Measurements from ENCODE around the gene MMRN1. TPM values are rescaled to one million over a fixed set of nuclear protein-coding genes. Genes with fewer than 3 reads are reported as not detected.

Gene MMRN1
- total RNA-seq, 1 donor from 2014 or later = 0.34 TPM

DNA sequence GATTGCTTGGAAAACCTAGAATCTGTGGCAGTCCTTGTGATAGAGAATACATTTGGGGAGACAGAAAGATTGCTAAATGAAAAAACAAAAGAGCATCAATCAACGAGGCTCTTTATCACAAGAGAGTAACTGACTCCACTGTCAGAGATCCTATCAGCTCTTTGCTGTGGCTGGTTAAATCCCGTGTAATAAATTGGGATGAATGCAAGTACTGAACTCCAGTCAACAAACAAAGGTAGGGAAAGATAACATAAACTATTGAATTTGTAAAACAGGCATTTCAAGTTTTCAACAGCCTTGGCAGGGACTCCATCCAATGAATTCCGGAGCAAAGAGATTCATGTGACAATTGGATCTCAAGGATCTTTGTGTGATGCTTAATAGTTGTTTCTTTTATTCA, 21.3 kb downstream of the MMRN1 start:
- no peak for DNase-seq (ENCODE audit: low read depth)
- H2AFZ ChIP-seq (ENCODE audit: low read depth, low read length) = no peak overlapping the region
- no peaks in the 10 kb centered on the region for H3K27me3 ChIP-seq (ENCODE audit: insufficient read depth, low read length)
- TF ChIP-seq EZH2 (IDR thresholded peaks at IDR 0.05; ENCODE audit: insufficient read depth, low read length) = no peak
- TF ChIP-seq, protein P1, sequence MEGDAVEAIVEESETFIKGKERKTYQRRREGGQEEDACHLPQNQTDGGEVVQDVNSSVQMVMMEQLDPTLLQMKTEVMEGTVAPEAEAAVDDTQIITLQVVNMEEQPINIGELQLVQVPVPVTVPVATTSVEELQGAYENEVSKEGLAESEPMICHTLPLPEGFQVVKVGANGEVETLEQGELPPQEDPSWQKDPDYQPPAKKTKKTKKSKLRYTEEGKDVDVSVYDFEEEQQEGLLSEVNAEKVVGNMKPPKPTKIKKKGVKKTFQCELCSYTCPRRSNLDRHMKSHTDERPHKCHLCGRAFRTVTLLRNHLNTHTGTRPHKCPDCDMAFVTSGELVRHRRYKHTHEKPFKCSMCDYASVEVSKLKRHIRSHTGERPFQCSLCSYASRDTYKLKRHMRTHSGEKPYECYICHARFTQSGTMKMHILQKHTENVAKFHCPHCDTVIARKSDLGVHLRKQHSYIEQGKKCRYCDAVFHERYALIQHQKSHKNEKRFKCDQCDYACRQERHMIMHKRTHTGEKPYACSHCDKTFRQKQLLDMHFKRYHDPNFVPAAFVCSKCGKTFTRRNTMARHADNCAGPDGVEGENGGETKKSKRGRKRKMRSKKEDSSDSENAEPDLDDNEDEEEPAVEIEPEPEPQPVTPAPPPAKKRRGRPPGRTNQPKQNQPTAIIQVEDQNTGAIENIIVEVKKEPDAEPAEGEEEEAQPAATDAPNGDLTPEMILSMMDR (IDR thresholded peaks at IDR 0.05; ENCODE audit: insufficient read depth, low read depth, low read length) = no peak
- no peak overlapping the region for H3K4me2 ChIP-seq (ENCODE audit: low read length)
- H3K4me3 ChIP-seq (ENCODE audit: insufficient read depth, low read depth, low read length) = no peak overlapping the region
- no peaks in the 10 kb centered on the region for H4K20me1 ChIP-seq (ENCODE audit: insufficient read depth, low read length)
- no peaks in the 10 kb centered on the region for H3K4me1 ChIP-seq (ENCODE audit: insufficient read depth, low read length)
- H3K79me2 ChIP-seq (ENCODE audit: insufficient read depth, low read length) = no peaks in the 10 kb centered on the region
- Mint-ChIP-seq H3K27ac (ENCODE audit: unreplicated experiment) (no peak overlapping the region), H3K36me3 (ENCODE audit: low read depth, unreplicated experiment) (no peaks in the 10 kb centered on the region), H3K27me3 (ENCODE audit: low read depth, unreplicated experiment) (no peaks in the 10 kb centered on the region), H3K9me3 (ENCODE audit: unreplicated experiment) (no peaks in the 10 kb centered on the region), H3K4me1 (ENCODE audit: low read depth, unreplicated experiment) (no peaks in the 10 kb centered on the region), H3K4me3 (ENCODE audit: unreplicated experiment) (no peak overlapping the region)
- H3K9me3 ChIP-seq (ENCODE audit: insufficient read depth, low read depth, low read length) = no peaks in the 10 kb centered on the region
- no peaks in the 10 kb centered on the region for H3K36me3 ChIP-seq (ENCODE audit: insufficient read depth, low read length)
- no peak overlapping the region for H3K27ac ChIP-seq (ENCODE audit: low read depth, low read length)
- FAIRE-seq = no peak
- H3K9ac ChIP-seq (ENCODE audit: low read length) = no peak overlapping the region

DNA sequence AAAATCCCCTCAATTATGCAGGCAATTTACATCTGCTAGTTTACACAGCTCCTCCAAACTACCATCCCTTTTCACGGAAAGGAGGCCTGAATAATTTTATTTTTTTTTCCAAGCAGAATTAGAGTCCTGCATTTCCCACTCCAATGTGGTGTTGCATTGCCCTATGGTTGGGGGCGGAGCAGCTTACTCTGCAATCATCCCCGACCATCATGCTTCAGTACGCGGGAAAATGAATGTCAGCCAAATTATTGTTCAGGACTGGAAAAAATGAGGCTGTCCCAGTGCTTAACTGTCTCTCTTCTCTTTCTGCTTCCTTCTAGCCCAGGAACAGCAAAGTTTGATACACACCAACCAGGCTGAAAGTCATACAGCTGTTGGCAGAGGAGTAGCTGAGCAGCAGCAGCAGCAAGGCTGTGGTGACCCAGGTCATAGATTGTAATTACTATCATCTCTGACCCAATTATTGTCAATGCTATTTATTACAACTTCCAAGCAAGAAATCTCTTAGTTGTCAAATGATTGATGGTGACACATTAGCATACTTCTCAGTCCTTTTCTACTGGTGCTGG, 28.3 kb downstream of the MMRN1 start:
- no peak overlapping the region for H3K9ac ChIP-seq (ENCODE audit: low read length)
- Mint-ChIP-seq H3K27me3 (ENCODE audit: low read depth, unreplicated experiment) (no peaks in the 10 kb centered on the region), H3K36me3 (ENCODE audit: low read depth, unreplicated experiment) (no peaks in the 10 kb centered on the region), H3K4me1 (ENCODE audit: low read depth, unreplicated experiment) (no peaks in the 10 kb centered on the region), H3K9me3 (ENCODE audit: unreplicated experiment) (no peaks in the 10 kb centered on the region), H3K27ac (ENCODE audit: unreplicated experiment) (no peak overlapping the region), H3K4me3 (ENCODE audit: unreplicated experiment) (no peak overlapping the region)
- H3K9me3 ChIP-seq (ENCODE audit: insufficient read depth, low read depth, low read length) = no peaks in the 10 kb centered on the region
- FAIRE-seq (no peak), DNase-seq (ENCODE audit: low read depth) (no peak)
- H3K36me3 ChIP-seq (ENCODE audit: insufficient read depth, low read length) = no peaks in the 10 kb centered on the region
- no peak for TF ChIP-seq EZH2 (IDR thresholded peaks at IDR 0.05; ENCODE audit: insufficient read depth, low read length)
- TF ChIP-seq, protein P1 (IDR thresholded peaks at IDR 0.05; ENCODE audit: insufficient read depth, low read depth, low read length) = no peak
- no peaks in the 10 kb centered on the region for H3K27me3 ChIP-seq (ENCODE audit: insufficient read depth, low read length)
- H3K4me3 ChIP-seq (ENCODE audit: insufficient read depth, low read depth, low read length) = no peak overlapping the region
- no peaks in the 10 kb centered on the region for H4K20me1 ChIP-seq (ENCODE audit: insufficient read depth, low read length)
- H3K79me2 ChIP-seq (ENCODE audit: insufficient read depth, low read length) = no peaks in the 10 kb centered on the region
- H3K4me1 ChIP-seq (ENCODE audit: insufficient read depth, low read length) = no peaks in the 10 kb centered on the region
- no peak overlapping the region for H2AFZ ChIP-seq (ENCODE audit: low read depth, low read length)
- no peak overlapping the region for H3K27ac ChIP-seq (ENCODE audit: low read depth, low read length)
- H3K4me2 ChIP-seq (ENCODE audit: low read length) = no peak overlapping the region

DNA sequence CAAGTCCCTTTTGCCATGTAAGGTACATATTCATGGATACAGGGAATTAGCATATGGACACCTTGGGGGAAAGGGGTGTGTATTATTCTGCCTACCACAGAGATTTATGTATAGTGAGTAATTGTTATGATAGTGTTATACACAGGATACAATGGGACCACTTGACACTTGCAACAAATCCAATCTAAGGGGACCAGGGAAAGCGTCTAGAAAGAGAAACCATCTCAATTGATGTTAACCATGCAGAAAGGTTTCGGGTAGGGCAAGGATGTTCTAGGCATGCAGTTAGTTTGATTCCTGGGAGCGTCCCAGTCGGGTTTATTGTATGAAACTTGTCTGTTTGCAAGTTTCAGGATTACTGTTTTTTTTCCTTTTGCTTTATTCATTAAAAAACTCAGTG, 34.2 kb downstream of the MMRN1 start:
- H3K79me2 ChIP-seq (ENCODE audit: insufficient read depth, low read length) = no peaks in the 10 kb centered on the region
- no peak overlapping the region for H2AFZ ChIP-seq (ENCODE audit: low read depth, low read length)
- Mint-ChIP-seq H3K27ac (ENCODE audit: unreplicated experiment) (no peak overlapping the region), H3K27me3 (ENCODE audit: low read depth, unreplicated experiment) (no peaks in the 10 kb centered on the region), H3K36me3 (ENCODE audit: low read depth, unreplicated experiment) (no peaks in the 10 kb centered on the region), H3K4me1 (ENCODE audit: low read depth, unreplicated experiment) (no peaks in the 10 kb centered on the region), H3K4me3 (ENCODE audit: unreplicated experiment) (no peak overlapping the region), H3K9me3 (ENCODE audit: unreplicated experiment) (peaks cover 3% of the 10 kb centered on the region)
- TF ChIP-seq, protein P1 (IDR thresholded peaks at IDR 0.05; ENCODE audit: insufficient read depth, low read depth, low read length) = no peak
- TF ChIP-seq EZH2 (IDR thresholded peaks at IDR 0.05; ENCODE audit: insufficient read depth, low read length) = no peak
- H3K27ac ChIP-seq (ENCODE audit: low read depth, low read length) = no peak overlapping the region
- no peak overlapping the region for H3K4me2 ChIP-seq (ENCODE audit: low read length)
- no peaks in the 10 kb centered on the region for H4K20me1 ChIP-seq (ENCODE audit: insufficient read depth, low read length)
- H3K27me3 ChIP-seq (ENCODE audit: insufficient read depth, low read length) = no peaks in the 10 kb centered on the region
- no peak overlapping the region for H3K4me3 ChIP-seq (ENCODE audit: insufficient read depth, low read depth, low read length)
- H3K9ac ChIP-seq (ENCODE audit: low read length) = no peak overlapping the region
- DNase-seq (ENCODE audit: low read depth) (no peak), FAIRE-seq (no peak)
- no peaks in the 10 kb centered on the region for H3K4me1 ChIP-seq (ENCODE audit: insufficient read depth, low read length)
- H3K9me3 ChIP-seq (ENCODE audit: insufficient read depth, low read depth, low read length) = no peaks in the 10 kb centered on the region
- no peaks in the 10 kb centered on the region for H3K36me3 ChIP-seq (ENCODE audit: insufficient read depth, low read length)
